HuH-7 (cell line): ENCODE data around the gene SPTBN1.

Experiments used
- DNase-seq: peaks from one replicate; pipeline ENCODE4 v3.0.0; 2011; ENCODE audit warnings: low spot score

SPTBN1 gene

GRCh38 chr2:54434711-54435110 is 21.4 kb upstream of the SPTBN1 start:
- no peak for DNase-seq

- no peak for DNase-seq
Measured at GRCh38 chr2:54435325-54436226, 20.6 kb upstream of the SPTBN1 start.

GRCh38 chr2:54437588-54437987 is 18.5 kb upstream of the SPTBN1 start:
- no peak for DNase-seq

DNA sequence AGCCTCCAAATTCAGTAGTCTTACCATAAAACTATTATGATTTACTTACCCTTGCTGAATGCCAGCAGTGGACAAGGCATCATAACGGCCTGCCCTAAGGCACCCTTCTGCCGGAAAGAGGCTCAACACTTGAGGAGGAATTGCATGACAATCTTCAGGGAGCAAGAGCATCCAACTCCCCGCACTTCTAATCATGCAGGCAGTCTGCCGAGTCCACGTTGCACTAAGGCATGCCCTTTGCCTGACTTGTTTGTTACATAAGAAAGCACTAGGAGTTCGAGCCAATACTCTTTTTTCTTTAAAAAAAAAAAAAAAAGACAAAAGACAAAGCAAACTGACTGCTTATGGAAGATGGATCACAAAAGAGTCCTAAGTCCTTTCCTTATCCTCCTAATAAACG is 17.9 kb upstream of the SPTBN1 start:
- no peak for DNase-seq

GRCh38 chr2:54439582-54439981 is 16.5 kb upstream of the SPTBN1 start:
- no peak for DNase-seq

DNA sequence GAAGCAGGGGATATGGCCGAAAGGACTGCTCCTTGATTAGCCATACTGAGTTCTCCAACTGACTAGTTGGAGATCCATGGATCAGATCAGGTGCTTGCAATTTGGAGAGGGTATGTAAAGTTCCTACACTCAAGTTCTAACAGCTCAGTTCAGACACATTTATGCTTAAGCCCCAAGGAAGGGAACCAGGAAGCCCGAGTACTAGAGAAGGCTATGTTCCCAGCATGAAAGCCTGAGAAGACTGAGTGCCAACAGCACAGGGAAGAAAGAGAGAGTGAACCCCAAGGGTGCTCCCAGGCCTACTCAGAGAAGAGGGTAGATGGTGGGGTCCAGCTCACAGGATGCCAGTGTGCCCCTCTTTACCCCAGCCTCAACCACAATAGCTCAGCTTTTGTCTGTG is 16.1 kb upstream of the SPTBN1 start:
- no peak for DNase-seq

DNA sequence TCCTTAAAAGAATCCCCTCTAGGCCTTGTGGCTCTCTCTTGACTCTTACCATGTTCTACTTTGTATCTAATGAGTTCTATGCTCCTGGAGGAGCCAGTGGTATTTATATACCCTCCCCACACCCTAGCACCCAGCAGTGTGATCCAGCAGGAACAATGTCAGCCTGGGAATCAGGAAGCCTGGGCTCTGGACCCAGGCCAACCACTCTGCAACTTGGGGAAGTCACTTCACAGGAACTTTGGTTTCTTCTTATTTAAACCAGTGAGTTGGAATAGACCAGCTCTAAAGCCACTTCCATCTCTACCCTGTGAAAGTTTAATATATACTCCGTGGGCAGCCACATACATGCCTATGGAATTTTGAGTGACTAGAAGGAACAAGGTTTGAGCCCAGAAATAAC is 11.6 kb upstream of the SPTBN1 start:
- no peak for DNase-seq

DNA sequence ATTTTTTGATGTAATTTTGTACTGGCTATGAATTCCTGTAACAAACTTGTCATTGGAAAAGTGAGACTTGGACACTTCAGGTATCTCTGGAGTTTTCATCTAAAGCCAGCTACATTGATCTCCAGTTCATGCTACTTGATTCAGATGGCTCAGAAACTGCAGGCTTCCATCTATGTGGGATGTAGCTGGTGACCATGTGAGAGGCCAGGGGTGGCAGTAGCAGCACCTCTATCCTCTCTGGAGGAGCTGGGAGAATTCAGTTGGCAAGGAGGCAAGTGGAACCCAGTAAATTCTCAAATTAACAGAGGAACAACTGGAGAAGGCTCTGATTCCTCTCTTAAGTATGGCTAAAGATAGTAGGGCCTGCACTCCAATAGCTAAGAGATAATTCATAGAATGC is 10.0 kb upstream of the SPTBN1 start:
- no peak for DNase-seq

GRCh38 chr2:54446625-54447024 is 9.5 kb upstream of the SPTBN1 start:
- no peak for DNase-seq

GRCh38 chr2:54454548-54455130 is 1.5 kb upstream of the SPTBN1 start:
- no peak for DNase-seq

DNA sequence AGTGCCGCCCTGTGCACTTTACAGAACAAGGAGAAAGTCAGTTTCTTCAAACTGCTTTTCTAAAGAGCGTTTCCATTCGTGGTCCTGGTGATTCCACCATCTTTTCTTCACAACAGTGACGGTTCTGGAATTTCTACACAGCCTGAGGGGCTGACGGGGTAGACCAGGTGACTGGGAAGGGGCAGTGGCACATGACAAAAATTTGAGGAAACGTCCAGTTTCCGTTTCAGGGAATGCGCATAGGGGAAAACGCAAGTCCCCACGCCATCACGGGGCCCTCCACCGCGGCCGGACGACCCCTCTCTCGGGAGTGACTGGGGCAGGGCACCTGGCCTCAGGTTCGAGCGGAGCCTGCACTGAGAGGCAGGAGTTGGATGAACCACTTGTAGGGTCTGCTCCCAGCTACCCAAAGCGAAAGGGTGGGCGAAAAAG is 980 bp upstream of the SPTBN1 start:
- peak; percentile 37 for DNase-seq

- DNase-seq, result no peak
Measured at GRCh38 chr2:54456362-54456611, 160 bp downstream of the SPTBN1 start.

DNA sequence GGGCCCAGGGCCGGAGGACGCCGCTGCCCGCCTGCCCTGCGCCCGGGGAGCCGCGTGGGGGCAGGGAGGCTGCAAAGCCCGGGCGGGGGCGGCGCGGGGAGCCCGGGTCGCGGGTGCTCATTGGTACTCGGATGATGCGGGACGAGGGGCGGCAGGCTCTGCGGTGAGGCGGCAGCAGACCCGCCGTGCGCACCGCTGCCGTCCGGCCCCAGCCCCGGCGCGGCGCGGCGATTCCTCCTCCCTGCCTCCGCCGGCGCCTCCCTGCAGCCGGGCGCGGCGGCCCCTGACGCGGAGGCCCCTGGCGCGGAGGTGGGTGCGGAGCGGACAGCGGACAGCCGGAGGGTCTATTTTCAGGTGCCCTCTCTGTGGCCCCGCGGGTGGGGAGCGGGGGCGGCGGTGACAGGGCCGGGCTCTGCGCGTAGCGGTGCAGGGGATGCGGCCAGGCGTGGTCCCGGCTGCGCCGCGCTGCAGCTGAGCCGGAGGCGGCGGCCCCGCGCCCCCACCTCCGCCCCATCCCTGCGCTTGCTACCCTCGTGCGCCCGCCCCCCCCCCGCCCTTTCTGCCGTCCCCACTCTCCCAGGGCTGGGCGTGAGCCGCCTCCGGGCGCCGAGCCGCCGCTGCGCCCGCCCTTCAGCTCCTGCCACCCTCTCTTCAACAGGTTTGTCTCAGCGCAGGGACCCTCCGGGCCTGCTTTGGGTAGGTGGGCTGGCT is 640 bp downstream of the SPTBN1 start:
- DNase-seq, result peak; percentile 58

DNA sequence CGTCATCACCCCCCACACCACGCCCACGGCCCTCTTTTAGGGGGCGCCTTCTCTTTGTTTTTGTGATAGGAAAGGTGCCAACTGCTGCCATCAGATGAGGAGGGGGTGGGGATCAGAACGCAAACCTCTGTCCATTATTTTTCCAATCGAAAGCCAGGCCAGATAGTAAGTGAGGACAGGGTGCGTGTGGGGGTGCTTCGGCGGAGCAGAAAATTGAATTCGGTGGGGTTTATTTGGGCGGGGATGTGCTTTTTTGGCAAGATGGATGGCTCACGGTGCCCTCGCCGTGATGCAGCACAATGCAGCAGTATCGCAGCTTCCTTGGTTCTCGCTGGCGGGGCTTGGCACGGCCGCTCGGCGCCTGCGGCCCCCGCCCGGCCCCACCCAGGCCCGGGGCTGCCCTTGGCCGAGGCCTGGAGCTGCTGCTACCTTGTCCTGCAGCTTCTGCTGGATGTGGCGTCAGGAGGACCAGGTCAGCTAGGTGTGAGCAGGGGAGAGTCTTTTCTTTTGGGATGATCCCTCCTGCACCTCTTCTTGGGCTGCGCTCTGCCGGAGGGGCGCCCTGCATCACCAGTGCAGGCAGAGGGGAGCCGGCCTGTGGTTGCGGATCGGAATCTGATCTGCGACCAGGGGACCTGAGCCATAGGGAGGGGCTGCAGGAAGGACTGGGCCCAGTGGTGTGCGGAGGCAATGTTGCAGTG is 1.3 kb downstream of the SPTBN1 start:
- peak; percentile 55 for DNase-seq

GRCh38 chr2:54459037-54459441 is 2.9 kb downstream of the SPTBN1 start:
- DNase-seq, result no peak

DNA sequence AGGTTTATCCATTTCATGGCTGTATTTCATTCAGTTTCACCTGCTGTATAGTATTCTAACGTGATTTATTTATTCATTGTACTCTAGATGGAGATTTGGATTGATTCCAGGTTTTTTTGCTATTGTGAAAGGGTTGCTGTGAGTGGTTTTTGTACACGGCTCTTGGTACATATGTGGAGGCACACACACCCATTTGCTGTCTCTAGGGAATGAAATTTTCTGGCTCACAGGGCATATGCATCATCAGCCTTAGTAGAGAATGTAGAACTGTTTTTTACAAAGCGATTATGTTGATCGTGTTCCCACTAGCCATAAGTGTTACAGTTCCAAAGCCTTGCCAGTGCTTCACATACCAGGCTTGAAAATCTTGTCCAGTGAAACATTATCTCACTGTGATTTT is 5.1 kb downstream of the SPTBN1 start:
- DNase-seq, result no peak

DNA sequence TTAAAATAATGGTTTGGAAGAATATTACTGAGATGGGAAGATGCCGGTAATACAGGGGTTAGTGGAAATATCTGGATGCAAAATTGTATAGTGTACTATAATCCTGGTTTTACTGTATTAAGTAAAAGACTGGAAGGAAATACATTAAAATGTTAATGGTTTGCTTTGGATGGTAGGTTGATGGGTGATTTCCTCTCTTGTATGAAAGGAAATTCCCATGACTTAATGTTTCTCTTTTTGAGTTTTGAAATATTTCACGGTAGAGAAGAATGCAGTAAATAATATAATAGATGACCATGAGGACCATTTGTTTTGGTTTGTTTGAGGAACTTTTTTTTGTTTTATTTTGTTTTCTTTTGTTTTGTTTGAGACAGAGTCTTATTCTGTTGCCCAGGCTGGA is 8.2 kb downstream of the SPTBN1 start:
- DNase-seq, result no peak

GRCh38 chr2:54465143-54465542 is 9.0 kb downstream of the SPTBN1 start:
- no peak for DNase-seq

- DNase-seq, result no peak
Measured at GRCh38 chr2:54466870-54467269, 10.7 kb downstream of the SPTBN1 start.

DNA sequence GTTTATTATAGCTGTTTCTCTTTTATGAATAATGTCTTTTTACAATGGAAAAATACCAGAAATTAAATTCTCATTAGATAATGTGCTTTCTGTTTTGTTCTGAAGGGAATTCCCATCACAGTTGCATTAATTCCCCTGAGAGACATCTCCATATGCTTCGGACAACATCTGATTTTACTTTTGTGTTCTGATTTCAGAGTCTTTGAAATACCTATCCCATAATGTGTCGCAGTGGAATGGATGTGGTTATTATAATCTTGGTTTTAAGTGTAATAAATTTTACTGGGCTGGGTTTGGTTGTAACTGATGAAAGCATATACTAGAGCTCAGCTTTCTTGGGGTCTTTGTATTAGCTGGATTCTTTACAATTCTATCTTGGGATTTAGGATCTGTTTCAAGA is 12.5 kb downstream of the SPTBN1 start:
- no peak for DNase-seq

- no peak for DNase-seq
Measured at GRCh38 chr2:54469484-54470053, 13.4 kb downstream of the SPTBN1 start.

GRCh38 chr2:54470266-54470938 is 14.3 kb downstream of the SPTBN1 start:
- DNase-seq, result no peak
